Smooth muscle cell of the brain vasculature (primary cell): Measurements from ENCODE around the gene KRT222.

Experiments used
- DNase-seq: peaks from one replicate; pipeline ENCODE4 v3.0.0-alpha.2; 2012; ENCODE audit warnings: low read depth, low spot score

The KRT222 gene

GRCh38 chr17:40615068-40615840, 49.7 kb downstream of the KRT222 start:
- DNase-seq = no peak

GRCh38 chr17:40614431-40615067, 50.4 kb downstream of the KRT222 start:
- DNase-seq = no peak

GRCh38 chr17:40613467-40614154, 51.4 kb downstream of the KRT222 start:
- no peak for DNase-seq

- DNase-seq = no peak
Measured at GRCh38 chr17:40612599-40613244, 52.3 kb downstream of the KRT222 start.

- DNase-seq = no peak
Measured at GRCh38 chr17:40611840-40612474, 53.0 kb downstream of the KRT222 start.

GRCh38 chr17:40610359-40610758, 54.6 kb downstream of the KRT222 start:
- no peak for DNase-seq

- DNase-seq = no peak
Measured at GRCh38 chr17:40608061-40608581, 56.9 kb downstream of the KRT222 start.

GRCh38 chr17:40607641-40608040, 57.3 kb downstream of the KRT222 start:
- no peak for DNase-seq

GRCh38 chr17:40606548-40607353, 58.2 kb downstream of the KRT222 start:
- DNase-seq = no peak

GRCh38 chr17:40605306-40605705, 59.7 kb downstream of the KRT222 start:
- no peak for DNase-seq
